NCI-H2196 (cell line): ENCODE results near the gene PLEKHG1.

ENCODE experiments used
- DNase-seq: peaks from one replicate; lab custom pipeline; 2025; ENCODE audit not compliant: unreplicated experiment; lab: John Stamatoyannopoulos, UW

Gene PLEKHG1

DNA sequence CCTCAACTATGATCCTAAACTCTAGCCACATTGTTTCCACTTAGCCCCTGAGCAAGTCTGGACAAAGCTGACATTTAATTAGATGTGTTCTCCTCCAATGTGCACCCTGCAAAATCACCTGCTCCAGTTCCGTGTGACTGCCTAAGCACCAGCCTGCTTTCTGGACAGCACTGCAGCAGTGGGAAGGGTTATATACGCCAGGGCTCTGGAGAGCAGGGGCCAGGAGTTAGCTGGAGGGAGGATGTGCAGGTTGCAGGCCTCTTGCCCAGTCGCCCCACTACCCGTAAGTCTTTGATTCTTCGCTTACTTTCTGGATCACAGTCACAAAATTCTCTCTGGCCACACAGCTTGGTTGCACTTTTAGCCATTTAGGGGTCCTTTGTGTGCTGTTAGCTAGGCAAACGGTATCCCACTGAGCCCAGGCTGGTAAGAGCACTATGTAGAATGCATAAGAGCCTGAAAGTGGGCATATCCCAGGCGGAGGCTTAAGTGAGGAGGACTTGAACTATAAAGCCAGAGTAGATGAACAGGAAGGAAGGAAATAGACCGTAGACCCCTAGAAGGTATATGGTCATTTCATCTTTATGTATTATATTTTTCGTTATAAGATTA lies 10.7 kb upstream of the PLEKHG1 start:
- DNase-seq: no peak

- no peak for DNase-seq
Observed at GRCh38 chr6:150589852-150590251, 9.8 kb upstream of the PLEKHG1 start.

DNA sequence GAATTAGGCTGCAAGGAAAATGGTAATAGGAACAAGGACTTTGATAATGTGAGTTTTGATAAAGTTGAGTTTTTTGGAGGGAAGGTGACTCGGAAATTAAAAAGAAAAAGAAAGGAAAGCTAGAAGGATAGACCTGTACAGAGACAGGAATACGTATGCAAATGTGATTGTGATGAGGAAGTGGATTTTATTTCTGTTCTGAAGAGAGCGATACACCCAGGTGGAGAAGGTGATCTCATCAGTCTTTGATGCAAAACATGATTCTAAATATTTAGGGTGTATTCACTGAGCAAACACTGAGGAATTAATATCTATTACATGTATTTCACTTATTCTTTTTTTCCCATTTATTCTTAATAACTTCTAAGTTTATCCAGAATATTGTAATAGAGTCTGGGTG lies 9.2 kb upstream of the PLEKHG1 start:
- no peak for DNase-seq

- DNase-seq: no peak
Observed at GRCh38 chr6:150592377-150592995, 7.2 kb upstream of the PLEKHG1 start.

DNA sequence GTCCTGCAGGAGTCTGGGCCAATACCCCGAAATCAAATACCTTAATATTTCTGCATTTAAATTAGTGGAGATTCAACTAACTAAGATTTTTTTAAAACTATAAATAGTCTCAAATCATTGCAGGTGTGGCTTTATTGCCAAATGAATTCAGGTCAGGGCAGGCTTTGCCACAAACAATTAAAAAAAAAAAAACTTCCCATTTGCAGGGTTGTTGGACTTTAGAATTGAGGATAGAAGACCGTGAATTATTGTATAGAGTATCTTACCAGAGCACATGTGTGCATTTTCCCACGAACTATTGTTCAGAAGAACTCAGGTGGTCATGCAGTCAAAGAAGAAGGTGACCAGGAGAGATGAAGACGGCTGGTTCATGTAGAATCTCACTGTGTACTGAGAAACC lies 6.6 kb upstream of the PLEKHG1 start:
- no peak for DNase-seq

DNA sequence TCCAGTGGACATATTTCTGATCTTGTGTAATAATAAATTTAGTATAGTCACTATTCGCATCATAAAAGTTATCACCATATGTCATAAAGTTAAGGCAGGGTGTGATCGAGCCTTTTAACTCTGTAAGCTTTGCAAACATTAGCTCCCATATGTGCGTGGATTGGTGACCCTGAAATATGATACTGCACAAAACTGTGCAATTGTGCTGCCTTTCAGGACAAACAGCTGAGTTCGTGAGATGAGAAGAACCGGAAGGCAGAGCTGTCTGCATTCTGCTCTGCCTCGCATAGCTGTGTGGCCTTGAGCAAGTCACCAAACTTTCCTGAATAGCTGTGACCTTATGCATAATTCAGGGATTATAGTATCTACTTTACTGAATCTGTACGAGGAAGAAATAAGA lies 3.2 kb upstream of the PLEKHG1 start:
- DNase-seq: no peak

DNA sequence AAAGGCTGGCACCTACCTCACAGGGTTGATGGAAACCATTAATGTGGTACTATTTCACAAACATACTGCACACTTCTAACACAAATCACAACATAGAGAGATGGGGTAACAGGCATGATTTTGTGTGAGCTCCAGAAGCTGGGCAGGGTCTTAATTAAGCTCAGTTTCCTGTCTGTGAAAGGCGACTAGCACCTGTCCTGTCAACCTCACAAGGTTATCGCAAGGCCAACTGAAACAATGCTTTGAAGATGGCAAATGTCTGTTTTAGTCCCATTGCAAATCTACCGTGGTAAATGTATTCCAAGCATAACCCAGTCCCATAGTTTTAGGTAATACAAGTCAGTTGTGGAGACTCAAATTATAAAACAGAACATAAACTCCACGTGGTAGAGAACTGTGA lies 1.3 kb upstream of the PLEKHG1 start:
- no peak for DNase-seq

DNA sequence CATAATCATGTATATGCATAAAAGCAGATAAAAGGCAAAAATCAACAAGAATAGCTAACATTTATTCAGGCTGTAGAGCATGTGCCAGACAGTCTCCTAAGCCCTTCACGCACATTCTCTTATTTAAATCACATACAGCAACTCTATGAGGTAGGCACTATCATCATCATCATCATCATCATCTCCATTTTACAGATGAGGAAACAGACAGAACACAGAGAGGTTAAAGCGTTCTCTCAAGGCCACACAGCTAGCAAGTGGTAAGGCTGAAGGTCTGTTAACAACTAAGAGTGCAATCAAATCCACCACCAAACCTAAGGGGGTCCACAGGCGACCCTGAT lies 857 bp upstream of the PLEKHG1 start:
- DNase-seq: no peak

DNA sequence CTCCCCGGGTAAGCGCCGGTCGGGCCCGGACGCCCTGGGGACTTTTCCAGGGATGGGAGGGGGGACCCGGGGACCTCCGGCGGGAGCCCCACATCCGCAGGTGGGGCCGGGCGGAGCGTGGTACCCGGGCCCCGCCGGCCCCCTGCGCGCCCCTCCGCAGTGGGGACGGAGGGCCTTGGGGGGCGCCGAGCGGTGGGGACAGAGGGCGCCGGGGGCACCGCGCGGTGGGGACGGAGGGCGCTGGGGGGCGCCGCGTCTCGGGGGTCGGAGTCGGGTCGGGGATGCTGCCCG lies 270 bp downstream of the PLEKHG1 start:
- no peak for DNase-seq

- peak; percentile 68 for DNase-seq
Observed at GRCh38 chr6:150600301-150601017, 774 bp downstream of the PLEKHG1 start.

DNA sequence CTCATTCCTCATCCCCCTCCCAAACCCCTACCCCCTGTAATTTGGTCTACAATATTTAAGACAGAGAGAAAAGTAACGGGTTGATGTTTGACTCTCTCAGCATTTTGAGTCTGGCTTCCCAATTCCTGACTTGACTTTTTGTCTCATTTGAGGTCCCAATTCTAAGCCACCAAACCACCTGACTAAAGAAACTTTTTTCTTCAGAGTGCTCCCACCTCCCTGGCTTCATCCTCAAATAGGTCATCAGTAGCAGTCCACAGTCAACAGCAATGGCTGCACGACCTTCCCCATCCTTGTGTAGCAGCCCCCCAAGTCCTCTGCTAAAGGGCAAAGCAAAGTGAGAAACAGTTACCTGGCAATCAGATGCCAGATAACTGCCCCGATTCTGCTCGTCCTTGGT lies 1.8 kb downstream of the PLEKHG1 start:
- DNase-seq: no peak

GRCh38 chr6:150603176-150603575 lies 3.5 kb downstream of the PLEKHG1 start:
- no peak for DNase-seq

DNA sequence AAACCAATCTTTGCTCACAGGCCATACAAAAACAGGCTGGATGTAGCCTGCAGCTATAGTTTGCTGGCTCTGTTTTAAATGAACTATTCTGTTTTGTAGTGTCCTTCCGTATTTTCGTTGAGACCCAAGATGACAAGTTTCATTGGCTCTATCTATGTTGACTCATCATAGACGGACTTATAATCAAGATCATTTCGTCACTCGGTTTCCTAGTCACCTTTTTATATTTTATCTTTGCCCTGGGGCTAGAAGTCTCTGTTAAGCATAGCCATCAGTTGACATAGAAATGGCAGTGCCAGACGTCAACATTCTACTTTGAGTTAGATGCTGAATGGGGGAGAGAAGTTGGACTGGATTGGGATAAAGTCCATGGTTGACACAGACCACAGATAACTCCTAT lies 4.8 kb downstream of the PLEKHG1 start:
- DNase-seq: no peak

GRCh38 chr6:150605333-150605732 lies 5.6 kb downstream of the PLEKHG1 start:
- DNase-seq: no peak

DNA sequence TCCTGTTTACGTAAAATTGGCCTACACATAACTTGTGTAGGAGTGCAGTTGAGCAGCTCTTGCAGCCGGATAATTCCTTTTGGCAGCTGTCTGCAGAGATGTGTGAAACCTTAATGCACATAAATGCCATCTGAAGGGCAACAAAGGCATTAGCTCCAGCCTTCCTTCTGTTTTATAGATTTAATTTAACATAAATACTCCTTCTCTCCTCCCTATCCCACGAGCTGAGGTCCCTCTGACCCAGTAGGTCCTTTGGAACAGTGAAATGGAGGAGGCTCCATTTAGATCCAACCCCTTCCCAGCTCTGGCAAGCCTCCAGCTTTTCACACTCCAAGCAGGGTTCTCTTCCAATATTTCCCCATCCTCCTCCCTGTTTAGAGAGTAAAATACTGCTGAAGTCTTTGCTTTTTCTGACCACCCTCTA lies 6.5 kb downstream of the PLEKHG1 start:
- DNase-seq: no peak

GRCh38 chr6:150606647-150607328 lies 7.1 kb downstream of the PLEKHG1 start:
- DNase-seq: no peak

GRCh38 chr6:150607329-150607650 lies 7.6 kb downstream of the PLEKHG1 start:
- no peak for DNase-seq

GRCh38 chr6:150610584-150610983 lies 10.9 kb downstream of the PLEKHG1 start:
- DNase-seq: no peak

- DNase-seq: no peak
Observed at GRCh38 chr6:150613269-150613668, 13.6 kb downstream of the PLEKHG1 start.

GRCh38 chr6:150615967-150616366 lies 16.3 kb downstream of the PLEKHG1 start:
- DNase-seq: no peak

GRCh38 chr6:150616586-150616985 lies 16.9 kb downstream of the PLEKHG1 start:
- no peak for DNase-seq

DNA sequence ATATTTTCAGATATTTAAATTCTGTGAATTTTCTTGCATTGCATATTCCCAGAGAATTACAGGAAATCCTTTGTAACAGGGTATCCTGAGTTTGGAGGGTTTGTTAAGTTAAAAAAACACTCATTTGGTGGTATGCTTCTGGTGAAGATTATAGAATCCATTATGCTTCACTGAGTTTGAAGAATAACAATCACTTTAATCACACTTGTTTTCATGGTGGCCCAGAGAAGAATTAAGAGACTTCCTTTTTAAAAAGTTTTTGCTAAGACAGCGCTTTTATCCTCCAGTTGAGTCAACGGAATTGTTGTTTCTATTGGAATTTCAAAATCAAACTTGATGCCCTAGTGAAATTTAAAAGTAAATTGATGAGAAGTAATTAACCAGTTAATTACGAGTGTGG lies 17.4 kb downstream of the PLEKHG1 start:
- DNase-seq: no peak
